Peyer's patch (tissue), 4 donors: Measurements from ENCODE around the gene RAMAC.
"Not testable (repeated sequence)": the region's sequence is repeated elsewhere in the genome, so short reads cannot be mapped to it uniquely, and the experiment has no call there.

ENCODE experiments used
- POLR2A ChIP-seq, 2 donors: fragments of 450-650 bp; IDR thresholded peaks; one replicate each; pipeline ENCODE4 v1.5.1; 2017; ENCODE audit warnings: antibody characterized with exemption in 2 of 2, mild to moderate bottlenecking in 2 of 2, moderate library complexity in 2 of 2
- TF ChIP-seq, protein P1 (sequence below), 6 experiments: fragments of 450-650 bp in 4 of 6; fragments of 200-600 bp in 2 of 6; sonication (generic) in 1 of 6; IDR thresholded peaks; one replicate each; pipeline ENCODE4 v1.5.1; 2017 to 2019; ENCODE audit warnings: antibody characterized with exemption in 6 of 6, mild to moderate bottlenecking in 3 of 6, moderate library complexity in 1 of 6

DNA sequence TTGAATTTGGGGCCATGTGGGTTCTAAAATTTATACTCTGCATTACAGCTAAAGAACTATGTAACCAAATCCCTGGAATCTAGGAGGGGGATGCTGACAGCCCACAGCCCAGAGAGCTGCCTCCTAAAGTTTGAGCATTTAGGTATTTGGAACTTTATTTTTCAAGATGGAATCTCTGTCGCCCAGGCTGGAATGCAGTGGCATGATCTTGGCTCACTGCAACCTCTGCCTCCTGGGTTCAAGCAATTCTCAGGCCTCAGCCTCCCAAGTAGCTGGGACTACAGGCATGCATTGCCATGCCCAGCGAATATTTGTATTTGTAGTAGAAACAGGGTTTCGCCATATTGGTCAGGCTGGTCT is 14.6 kb downstream of the RAMAC start:
- not testable (repeated sequence) for TF ChIP-seq POLR2A (IDR thresholded peaks at IDR 0.05)
- TF ChIP-seq, protein P1, sequence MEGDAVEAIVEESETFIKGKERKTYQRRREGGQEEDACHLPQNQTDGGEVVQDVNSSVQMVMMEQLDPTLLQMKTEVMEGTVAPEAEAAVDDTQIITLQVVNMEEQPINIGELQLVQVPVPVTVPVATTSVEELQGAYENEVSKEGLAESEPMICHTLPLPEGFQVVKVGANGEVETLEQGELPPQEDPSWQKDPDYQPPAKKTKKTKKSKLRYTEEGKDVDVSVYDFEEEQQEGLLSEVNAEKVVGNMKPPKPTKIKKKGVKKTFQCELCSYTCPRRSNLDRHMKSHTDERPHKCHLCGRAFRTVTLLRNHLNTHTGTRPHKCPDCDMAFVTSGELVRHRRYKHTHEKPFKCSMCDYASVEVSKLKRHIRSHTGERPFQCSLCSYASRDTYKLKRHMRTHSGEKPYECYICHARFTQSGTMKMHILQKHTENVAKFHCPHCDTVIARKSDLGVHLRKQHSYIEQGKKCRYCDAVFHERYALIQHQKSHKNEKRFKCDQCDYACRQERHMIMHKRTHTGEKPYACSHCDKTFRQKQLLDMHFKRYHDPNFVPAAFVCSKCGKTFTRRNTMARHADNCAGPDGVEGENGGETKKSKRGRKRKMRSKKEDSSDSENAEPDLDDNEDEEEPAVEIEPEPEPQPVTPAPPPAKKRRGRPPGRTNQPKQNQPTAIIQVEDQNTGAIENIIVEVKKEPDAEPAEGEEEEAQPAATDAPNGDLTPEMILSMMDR (IDR thresholded peaks at IDR 0.05) = not testable (repeated sequence)
